Stimulated activated CD4-positive, alpha-beta T cell treated with anti-CD3 and anti-CD28 coated beads, Interleukin-12 subunit alpha, Interleukin-12 subunit beta, amount 100 ng/mL, for 48 hours (primary cell): Measurements from ENCODE around the gene SCAMP5.
A peak's percentile ranks its signal among the peaks of the same experiment; 100 is the strongest.

Experiments
- DNase-seq, 3 donors: peaks; one replicate each; pipeline ENCODE4 v3.0.0-alpha.2; 2020; ENCODE audit warnings: low read depth in 2 of 3, low spot score in 1 of 3

The SCAMP5 gene

GRCh38 chr15:75067123-75067830 is 71.9 kb downstream of the SCAMP5 start:
- peak in 2 of 3 donors; percentile 17 to 54 for DNase-seq

DNA sequence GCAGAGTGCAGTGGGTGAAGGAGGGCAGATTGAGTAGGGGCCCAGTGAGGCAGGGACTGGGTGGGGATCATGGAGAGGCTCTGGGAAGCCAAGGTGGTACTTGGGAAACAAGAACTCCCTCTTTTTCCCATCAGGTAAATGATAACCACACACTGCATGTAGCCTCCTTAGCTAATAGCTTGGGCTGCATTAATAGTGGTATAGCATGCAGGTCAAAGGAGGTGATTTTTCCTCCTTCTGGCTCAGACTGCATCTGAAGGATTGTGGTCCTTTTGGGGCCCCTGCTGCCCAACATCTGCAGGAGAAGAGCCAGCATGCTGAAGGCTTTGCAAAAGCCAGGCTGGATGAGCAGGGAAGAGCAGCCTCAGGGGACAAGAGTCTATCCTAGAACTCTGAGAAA is 73.4 kb downstream of the SCAMP5 start:
- DNase-seq = no peak

GRCh38 chr15:75069301-75069925 is 74.0 kb downstream of the SCAMP5 start:
- DNase-seq = no peak

DNA sequence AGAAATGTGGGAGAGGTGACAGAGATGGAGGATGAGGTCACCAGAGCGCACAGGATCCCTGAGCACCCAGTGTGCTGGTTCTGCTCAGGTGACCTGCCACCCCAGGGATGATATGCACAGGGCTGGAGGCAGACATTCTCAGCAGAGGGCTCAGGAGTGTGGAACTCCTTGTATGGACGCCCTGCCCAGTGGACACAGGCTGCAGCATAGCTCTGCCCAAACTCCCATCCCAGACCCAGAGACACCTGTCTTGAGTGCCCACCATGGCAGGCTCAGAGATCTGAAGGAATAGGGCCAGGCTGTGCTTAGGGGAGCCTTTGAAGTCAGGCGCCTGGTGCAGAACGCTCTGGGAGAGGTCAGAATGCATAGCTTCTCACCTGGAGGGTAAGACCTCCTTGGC is 75.3 kb downstream of the SCAMP5 start:
- DNase-seq = no peak
